ENCODE data around the gene PPP1R11. TPM values are rescaled to one million over a fixed set of nuclear protein-coding genes. Genes with fewer than 3 reads are reported as not detected.

PPP1R11 gene
- total and polyA plus RNA-seq, 2 of the 13 experiments (the other 11 are each of a cell fraction or from before 2014, with no cell fraction given): 32.1 to 58.9 TPM

- TF ChIP-seq, protein P1, sequence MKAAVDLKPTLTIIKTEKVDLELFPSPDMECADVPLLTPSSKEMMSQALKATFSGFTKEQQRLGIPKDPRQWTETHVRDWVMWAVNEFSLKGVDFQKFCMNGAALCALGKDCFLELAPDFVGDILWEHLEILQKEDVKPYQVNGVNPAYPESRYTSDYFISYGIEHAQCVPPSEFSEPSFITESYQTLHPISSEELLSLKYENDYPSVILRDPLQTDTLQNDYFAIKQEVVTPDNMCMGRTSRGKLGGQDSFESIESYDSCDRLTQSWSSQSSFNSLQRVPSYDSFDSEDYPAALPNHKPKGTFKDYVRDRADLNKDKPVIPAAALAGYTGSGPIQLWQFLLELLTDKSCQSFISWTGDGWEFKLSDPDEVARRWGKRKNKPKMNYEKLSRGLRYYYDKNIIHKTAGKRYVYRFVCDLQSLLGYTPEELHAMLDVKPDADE (CRISPR knock-in tag; IDR thresholded peaks at IDR 0.05): no peak
- TF ChIP-seq ZNF121 (CRISPR knock-in tag; IDR thresholded peaks at IDR 0.05): peak; percentile 50; the same call in 1 of the 2 replicates
- TF ChIP-seq MYC (CRISPR knock-in tag; IDR thresholded peaks at IDR 0.05; ENCODE audit: borderline replicate concordance): peak; percentile 94; the same call in 1 of the 2 replicates
- no peak for TF ChIP-seq ZNF207 (IDR thresholded peaks at IDR 0.05; ENCODE audit: borderline replicate concordance)
- peak; percentile 62; the same call in 1 of the 2 replicates for TF ChIP-seq ZNF335 (CRISPR knock-in tag; IDR thresholded peaks at IDR 0.05)
- no peak for TF ChIP-seq ZSCAN20 (CRISPR knock-in tag; IDR thresholded peaks at IDR 0.05; ENCODE audit: borderline replicate concordance)
- no peak for TF ChIP-seq ZFP82 (CRISPR knock-in tag; IDR thresholded peaks at IDR 0.05; ENCODE audit: borderline replicate concordance)
- no peak for TF ChIP-seq ZNF552 (CRISPR knock-in tag; IDR thresholded peaks at IDR 0.05; ENCODE audit: borderline replicate concordance)
- TF ChIP-seq MNT (IDR thresholded peaks at IDR 0.05): peak; percentile 29; the same call in 1 of the 2 replicates
- TF ChIP-seq, protein P2, sequence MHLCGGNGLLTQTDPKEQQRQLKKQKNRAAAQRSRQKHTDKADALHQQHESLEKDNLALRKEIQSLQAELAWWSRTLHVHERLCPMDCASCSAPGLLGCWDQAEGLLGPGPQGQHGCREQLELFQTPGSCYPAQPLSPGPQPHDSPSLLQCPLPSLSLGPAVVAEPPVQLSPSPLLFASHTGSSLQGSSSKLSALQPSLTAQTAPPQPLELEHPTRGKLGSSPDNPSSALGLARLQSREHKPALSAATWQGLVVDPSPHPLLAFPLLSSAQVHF (CRISPR knock-in tag; IDR thresholded peaks at IDR 0.05): 0 out of 2 replicates have a peak, but pooled peaks have one; percentile 18
- TF ChIP-seq KLF11 (CRISPR knock-in tag; IDR thresholded peaks at IDR 0.05): peak; percentile 55; the same call in 1 of the 2 replicates
- TF ChIP-seq PATZ1 (CRISPR knock-in tag; IDR thresholded peaks at IDR 0.05): peak; percentile 84
- TF ChIP-seq ZNF577 (CRISPR knock-in tag; IDR thresholded peaks at IDR 0.05; ENCODE audit: borderline replicate concordance, low read depth): no peak
- TF ChIP-seq ZNF691 (CRISPR knock-in tag; IDR thresholded peaks at IDR 0.05; ENCODE audit: borderline replicate concordance, low read depth): 0 out of 2 replicates have a peak, but pooled peaks have one; percentile 41
- TF ChIP-seq PRDM15 (CRISPR knock-in tag; IDR thresholded peaks at IDR 0.05): peak; percentile 97
- TF ChIP-seq, protein P3, sequence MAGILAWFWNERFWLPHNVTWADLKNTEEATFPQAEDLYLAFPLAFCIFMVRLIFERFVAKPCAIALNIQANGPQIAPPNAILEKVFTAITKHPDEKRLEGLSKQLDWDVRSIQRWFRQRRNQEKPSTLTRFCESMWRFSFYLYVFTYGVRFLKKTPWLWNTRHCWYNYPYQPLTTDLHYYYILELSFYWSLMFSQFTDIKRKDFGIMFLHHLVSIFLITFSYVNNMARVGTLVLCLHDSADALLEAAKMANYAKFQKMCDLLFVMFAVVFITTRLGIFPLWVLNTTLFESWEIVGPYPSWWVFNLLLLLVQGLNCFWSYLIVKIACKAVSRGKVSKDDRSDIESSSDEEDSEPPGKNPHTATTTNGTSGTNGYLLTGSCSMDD (CRISPR knock-in tag; IDR thresholded peaks at IDR 0.05): no peak
Observed at GRCh38 chr6:30100585-30101443, 33.8 kb downstream of the PPP1R11 start (continued).
